ENCODE data around the gene KRTAP19-7. TPM values are rescaled to one million over a fixed set of nuclear protein-coding genes. Genes with fewer than 3 reads are reported as not detected.

Gene KRTAP19-7
- total RNA-seq (not detected), polyA plus RNA-seq (not detected)

- no peak for DNase-seq
- Mint-ChIP-seq H3K4me3 (no peak within 1 kb of the TSS), H3K9me3 (peaks cover 0 to 5% (median 0%) of the 10 kb centered on the region in 7 donors), H3K27ac (no peak within 1 kb of the TSS), H3K27me3 (no peaks in the 10 kb centered on the region), H3K36me3 (no peaks in the 10 kb centered on the region), H3K4me1 (no peaks in the 10 kb centered on the region)
- Histone ChIP-seq H3K4me1 (ENCODE audit: control insufficient read depth, insufficient read depth, low read length, poor library complexity, severe bottlenecking) (no peaks in the 10 kb centered on the region), H3K27me3 (ENCODE audit: control insufficient read depth, insufficient read depth, low read length) (no peaks in the 10 kb centered on the region), H3K4me3 (ENCODE audit: low read depth, low read length) (no peak within 1 kb of the TSS), H3K36me3 (ENCODE audit: control insufficient read depth, insufficient read depth, low read length) (no peaks in the 10 kb centered on the region), H3K27ac (ENCODE audit: insufficient read depth, low read length, poor library complexity, severe bottlenecking) (no peak within 1 kb of the TSS), H3K9me3 (ENCODE audit: control insufficient read depth in 2 of 2, low read length in 2 of 2) (no peaks in the 10 kb centered on the region)
- no peak for ATAC-seq (ENCODE audit: low read depth in 2 of 2)
Observed at GRCh38 chr21:30561264-30561895, at the start of gene KRTAP19-7. Gene KRTAP19-7 (minus strand): TSS chr21:30561314. CDS start chr21:30561289, 25 bp downstream.

DNA sequence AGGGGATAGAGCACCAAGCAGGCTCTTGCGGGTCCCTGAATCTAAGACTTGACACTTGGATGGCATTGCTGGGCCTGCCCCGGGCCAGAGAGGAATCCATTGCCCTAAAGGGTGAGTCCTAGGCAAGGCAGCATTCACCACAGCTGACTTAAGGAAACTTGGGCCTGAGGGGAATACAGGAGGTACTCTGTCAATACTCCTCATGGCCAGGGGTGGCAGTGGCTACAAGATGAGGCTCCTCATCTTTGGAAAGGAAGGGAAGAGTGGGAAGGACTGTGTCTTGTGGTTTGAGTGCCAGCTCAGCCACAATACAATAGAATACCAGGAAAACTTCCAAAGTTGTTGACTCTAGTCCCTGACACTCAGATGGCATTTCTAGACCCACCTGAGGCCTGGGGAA is 44.9 kb upstream of the KRTAP19-7 start:
- H3K4me1 Mint-ChIP-seq: no peaks in the 10 kb centered on the region
- no peak for ATAC-seq (ENCODE audit: low read depth in 2 of 2)
- no peak overlapping the region for H3K4me3 Mint-ChIP-seq
- Histone ChIP-seq H3K9me3 (ENCODE audit: control insufficient read depth in 2 of 2, low read length in 2 of 2) (no peaks in the 10 kb centered on the region), H3K4me3 (ENCODE audit: low read depth, low read length) (no peak overlapping the region), H3K4me1 (ENCODE audit: control insufficient read depth, insufficient read depth, low read length, poor library complexity, severe bottlenecking) (no peaks in the 10 kb centered on the region), H3K27ac (ENCODE audit: insufficient read depth, low read length, poor library complexity, severe bottlenecking) (no peak overlapping the region), H3K36me3 (ENCODE audit: control insufficient read depth, insufficient read depth, low read length) (no peaks in the 10 kb centered on the region), H3K27me3 (ENCODE audit: control insufficient read depth, insufficient read depth, low read length) (no peaks in the 10 kb centered on the region)
- peaks cover 0 to 13% (median 3%) of the 10 kb centered on the region in 7 donors for H3K9me3 Mint-ChIP-seq
- DNase-seq: no peak
- H3K36me3 Mint-ChIP-seq: no peaks in the 10 kb centered on the region
- no peak overlapping the region for H3K27ac Mint-ChIP-seq
- peaks cover 4% of the 10 kb centered on the region for H3K27me3 Mint-ChIP-seq

- Mint-ChIP-seq H3K4me3 (no peak within 1 kb of the TSS), H3K27ac (no peak within 1 kb of the TSS), H3K4me1 (no peaks in the 10 kb centered on the region), H3K27me3 (peaks cover 4% of the 10 kb centered on the region), H3K36me3 (no peaks in the 10 kb centered on the region), H3K9me3 (peaks cover 0 to 10% (median 3%) of the 10 kb centered on the region in 7 donors)
- H3K4me3 ChIP-seq (ENCODE audit: low read depth, low read length): no peak within 1 kb of the TSS
- no peaks in the 10 kb centered on the region for H3K4me1 ChIP-seq (ENCODE audit: control insufficient read depth, insufficient read depth, low read length, poor library complexity, severe bottlenecking)
- no peak for ATAC-seq (ENCODE audit: low read depth in 2 of 2)
- no peaks in the 10 kb centered on the region for H3K36me3 ChIP-seq (ENCODE audit: control insufficient read depth, insufficient read depth, low read length)
- DNase-seq: no peak
- no peak within 1 kb of the TSS for H3K27ac ChIP-seq (ENCODE audit: insufficient read depth, low read length, poor library complexity, severe bottlenecking)
- no peaks in the 10 kb centered on the region for H3K9me3 ChIP-seq (ENCODE audit: control insufficient read depth in 2 of 2, low read length in 2 of 2)
- H3K27me3 ChIP-seq (ENCODE audit: control insufficient read depth, insufficient read depth, low read length): no peaks in the 10 kb centered on the region
Observed at GRCh38 chr21:30600787-30601186, 39.7 kb upstream of the KRTAP19-7 start, which contains the start of gene KRTAP22-1. Gene KRTAP22-1 (plus strand): TSS chr21:30601087.

- Histone ChIP-seq H3K36me3 (ENCODE audit: control insufficient read depth, insufficient read depth, low read length) (no peaks in the 10 kb centered on the region), H3K4me1 (ENCODE audit: control insufficient read depth, insufficient read depth, low read length, poor library complexity, severe bottlenecking) (no peaks in the 10 kb centered on the region), H3K27me3 (ENCODE audit: control insufficient read depth, insufficient read depth, low read length) (no peaks in the 10 kb centered on the region), H3K9me3 (ENCODE audit: control insufficient read depth in 2 of 2, low read length in 2 of 2) (no peaks in the 10 kb centered on the region), H3K4me3 (ENCODE audit: low read depth, low read length) (no peak within 1 kb of the TSS), H3K27ac (ENCODE audit: insufficient read depth, low read length, poor library complexity, severe bottlenecking) (no peak within 1 kb of the TSS)
- Mint-ChIP-seq H3K9me3 (peaks cover 0 to 11% (median 3%) of the 10 kb centered on the region in 7 donors), H3K27me3 (no peaks in the 10 kb centered on the region), H3K27ac (no peak within 1 kb of the TSS), H3K36me3 (no peaks in the 10 kb centered on the region), H3K4me1 (no peaks in the 10 kb centered on the region), H3K4me3 (no peak within 1 kb of the TSS)
- DNase-seq: no peak
- no peak for ATAC-seq (ENCODE audit: low read depth in 2 of 2)
Observed at GRCh38 chr21:30598802-30599201, 37.7 kb upstream of the KRTAP19-7 start, which contains the start of gene KRTAP6-2. Gene KRTAP6-2 (minus strand): TSS chr21:30598902. CDS start chr21:30598874, 28 bp downstream.

GRCh38 chr21:30592140-30592539 is 31.0 kb upstream of the KRTAP19-7 start, which contains the start of gene KRTAP6-3:
Gene KRTAP6-3 (plus strand): TSS chr21:30592440. CDS start chr21:30592446, 6 bp downstream.
- H3K4me1 ChIP-seq (ENCODE audit: control insufficient read depth, insufficient read depth, low read length, poor library complexity, severe bottlenecking): no peaks in the 10 kb centered on the region
- H3K4me3 Mint-ChIP-seq: no peak within 1 kb of the TSS
- H3K4me3 ChIP-seq (ENCODE audit: low read depth, low read length): no peak within 1 kb of the TSS
- peaks cover 0 to 6% (median 0%) of the 10 kb centered on the region in 7 donors for H3K9me3 Mint-ChIP-seq
- DNase-seq: no peak
- H3K4me1 Mint-ChIP-seq: no peaks in the 10 kb centered on the region
- no peak within 1 kb of the TSS for H3K27ac ChIP-seq (ENCODE audit: insufficient read depth, low read length, poor library complexity, severe bottlenecking)
- no peak within 1 kb of the TSS for H3K27ac Mint-ChIP-seq
- no peaks in the 10 kb centered on the region for H3K36me3 ChIP-seq (ENCODE audit: control insufficient read depth, insufficient read depth, low read length)
- no peaks in the 10 kb centered on the region for H3K27me3 ChIP-seq (ENCODE audit: control insufficient read depth, insufficient read depth, low read length)
- H3K27me3 Mint-ChIP-seq: no peaks in the 10 kb centered on the region
- H3K36me3 Mint-ChIP-seq: no peaks in the 10 kb centered on the region
- H3K9me3 ChIP-seq (ENCODE audit: control insufficient read depth in 2 of 2, low read length in 2 of 2): no peaks in the 10 kb centered on the region
- ATAC-seq (ENCODE audit: low read depth in 2 of 2): no peak

- H3K27ac ChIP-seq (ENCODE audit: insufficient read depth, low read length, poor library complexity, severe bottlenecking): no peak within 1 kb of the TSS
- H3K36me3 ChIP-seq (ENCODE audit: control insufficient read depth, insufficient read depth, low read length): no peaks in the 10 kb centered on the region
- no peaks in the 10 kb centered on the region for H3K4me1 ChIP-seq (ENCODE audit: control insufficient read depth, insufficient read depth, low read length, poor library complexity, severe bottlenecking)
- Mint-ChIP-seq H3K4me3 (no peak within 1 kb of the TSS), H3K4me1 (no peaks in the 10 kb centered on the region), H3K9me3 (peaks cover 0 to 5% (median 0%) of the 10 kb centered on the region in 7 donors), H3K27ac (no peak within 1 kb of the TSS), H3K36me3 (no peaks in the 10 kb centered on the region), H3K27me3 (no peaks in the 10 kb centered on the region)
- no peak within 1 kb of the TSS for H3K4me3 ChIP-seq (ENCODE audit: low read depth, low read length)
- H3K27me3 ChIP-seq (ENCODE audit: control insufficient read depth, insufficient read depth, low read length): no peaks in the 10 kb centered on the region
- no peaks in the 10 kb centered on the region for H3K9me3 ChIP-seq (ENCODE audit: control insufficient read depth in 2 of 2, low read length in 2 of 2)
- DNase-seq (no peak), ATAC-seq (ENCODE audit: low read depth in 2 of 2) (no peak)
Observed at GRCh38 chr21:30590297-30590696, 29.2 kb upstream of the KRTAP19-7 start, which contains the start of gene KRTAP22-2. Gene KRTAP22-2 (minus strand): TSS chr21:30590397.

DNA sequence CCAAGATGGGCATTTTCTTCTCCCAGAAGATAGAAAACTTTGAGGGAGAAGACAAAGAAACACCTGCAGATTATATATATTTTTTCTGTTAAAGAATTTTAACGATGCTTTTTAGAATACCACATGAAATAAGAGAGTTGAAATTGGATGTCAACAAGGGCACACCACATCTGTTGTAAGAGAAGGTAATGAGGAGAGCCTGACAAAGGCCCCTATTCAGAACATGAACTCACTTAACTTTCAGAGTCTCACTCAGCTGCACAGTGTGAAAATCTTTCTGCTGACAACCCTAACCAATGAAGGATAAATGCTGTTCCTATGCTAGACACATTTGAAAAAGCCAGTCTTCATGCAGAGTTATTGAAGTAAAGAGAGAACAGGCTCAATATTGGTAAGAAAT is 21.8 kb upstream of the KRTAP19-7 start:
- DNase-seq (no peak), ATAC-seq (ENCODE audit: low read depth in 2 of 2) (no peak)
- Mint-ChIP-seq H3K4me1 (no peaks in the 10 kb centered on the region), H3K4me3 (no peak overlapping the region), H3K36me3 (no peaks in the 10 kb centered on the region), H3K27me3 (no peaks in the 10 kb centered on the region), H3K9me3 (no peaks in the 10 kb centered on the region), H3K27ac (no peak overlapping the region)
- Histone ChIP-seq H3K9me3 (ENCODE audit: control insufficient read depth in 2 of 2, low read length in 2 of 2) (no peaks in the 10 kb centered on the region), H3K27ac (ENCODE audit: insufficient read depth, low read length, poor library complexity, severe bottlenecking) (no peak overlapping the region), H3K36me3 (ENCODE audit: control insufficient read depth, insufficient read depth, low read length) (no peaks in the 10 kb centered on the region), H3K4me3 (ENCODE audit: low read depth, low read length) (no peak overlapping the region), H3K4me1 (ENCODE audit: control insufficient read depth, insufficient read depth, low read length, poor library complexity, severe bottlenecking) (no peaks in the 10 kb centered on the region), H3K27me3 (ENCODE audit: control insufficient read depth, insufficient read depth, low read length) (no peaks in the 10 kb centered on the region)

GRCh38 chr21:30580132-30580531 is 19.0 kb upstream of the KRTAP19-7 start:
- ATAC-seq (ENCODE audit: low read depth in 2 of 2) (no peak), DNase-seq (no peak)
- no peaks in the 10 kb centered on the region for H3K9me3 Mint-ChIP-seq
- no peaks in the 10 kb centered on the region for H3K4me1 Mint-ChIP-seq
- H3K36me3 ChIP-seq (ENCODE audit: control insufficient read depth, insufficient read depth, low read length): no peaks in the 10 kb centered on the region
- no peaks in the 10 kb centered on the region for H3K27me3 Mint-ChIP-seq
- no peak overlapping the region for H3K4me3 ChIP-seq (ENCODE audit: low read depth, low read length)
- no peak overlapping the region for H3K4me3 Mint-ChIP-seq
- no peak overlapping the region for H3K27ac Mint-ChIP-seq
- H3K4me1 ChIP-seq (ENCODE audit: control insufficient read depth, insufficient read depth, low read length, poor library complexity, severe bottlenecking): no peaks in the 10 kb centered on the region
- no peaks in the 10 kb centered on the region for H3K9me3 ChIP-seq (ENCODE audit: control insufficient read depth in 2 of 2, low read length in 2 of 2)
- no peak overlapping the region for H3K27ac ChIP-seq (ENCODE audit: insufficient read depth, low read length, poor library complexity, severe bottlenecking)
- no peaks in the 10 kb centered on the region for H3K27me3 ChIP-seq (ENCODE audit: control insufficient read depth, insufficient read depth, low read length)
- no peaks in the 10 kb centered on the region for H3K36me3 Mint-ChIP-seq
